Tibial artery (tissue), 4 donors: ENCODE data around the gene CABLES1.
"Not testable (repeated sequence)": the region's sequence is repeated elsewhere in the genome, so short reads cannot be mapped to it uniquely, and the experiment has no call there.

ENCODE experiments used
- DNase-seq, 2 donors: peaks; one replicate each; pipeline ENCODE4 v3.0.0-alpha.2; 2019
- H3K27ac ChIP-seq, 2 donors: fragments of 200-600 bp; sonication (generic) in 1 of 2; 1 replicate in 1 of 2; 2 replicates in 1 of 2; pipeline ENCODE4 v1.5.1; 2018 to 2019; ENCODE audit warnings: mild to moderate bottlenecking in 1 of 2
- H3K27me3 ChIP-seq, 2 donors: fragments of 200-600 bp; sonication (generic) in 1 of 2; one replicate each; pipeline versions ENCODE4 v1.5.1 to v1.6.0; 2016 to 2019
- H3K36me3 ChIP-seq, 3 donors: fragments of 200-600 bp; sonication (generic) in 2 of 3; one replicate each; pipeline ENCODE4 v1.5.1; 2016 to 2019; ENCODE audit warnings: mild to moderate bottlenecking in 2 of 3
- H3K4me1 ChIP-seq, 4 donors: fragments of 200-600 bp; sonication (generic) in 2 of 4; 1 replicate in 3 of 4; 2 replicates in 1 of 4; pipeline ENCODE4 v1.5.1; 2016 to 2019
- H3K4me3 ChIP-seq, 2 donors: fragments of 200-600 bp; sonication (generic) in 1 of 2; 1 replicate in 1 of 2; 2 replicates in 1 of 2; pipeline ENCODE4 v1.5.1; 2018 to 2019; ENCODE audit warnings: mild to moderate bottlenecking in 2 of 2
- H3K9me3 ChIP-seq, 3 donors: fragments of 200-600 bp; sonication (generic) in 1 of 3; one replicate each; pipeline ENCODE4 v1.5.1; 2016 to 2019
- intact Hi-C: fragments of 100-400 bp; cut with DNase I; formaldehyde crosslinking; loops from one replicate; pipeline ENCODE4 v1.15.0; 2023; ENCODE audit warnings: low total_unique reads
- TF ChIP-seq, protein P1 (sequence below), 2 experiments: fragments of 200-600 bp in 1 of 2; fragments of 450-650 bp in 1 of 2; IDR thresholded peaks; one replicate each; pipeline ENCODE4 v1.5.1; 2017 to 2019; ENCODE audit warnings: antibody characterized with exemption in 2 of 2, mild to moderate bottlenecking in 1 of 2, moderate library complexity in 1 of 2

Gene CABLES1

DNA sequence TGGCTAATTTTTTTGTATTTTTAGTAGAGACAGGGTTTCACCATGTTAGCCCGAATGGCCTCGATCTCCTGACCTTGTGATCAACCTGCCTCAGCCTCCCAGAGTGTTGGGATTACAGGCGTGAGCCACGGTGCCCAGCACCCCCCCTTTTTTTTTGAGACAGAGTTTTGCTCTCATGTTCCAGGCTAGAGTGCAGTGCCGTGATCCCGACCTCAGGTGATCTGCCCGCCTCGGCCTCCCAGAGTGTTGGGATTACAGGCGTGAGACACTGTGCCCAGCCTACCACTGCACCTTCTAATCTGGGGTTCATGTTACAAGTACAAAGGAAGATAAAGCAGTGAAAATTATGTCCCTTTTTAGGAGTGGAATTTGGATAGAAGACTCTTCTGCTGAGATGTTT is 41.5 kb upstream of the CABLES1 start:
- intact Hi-C loops, result no loop called here
- Histone ChIP-seq H3K27me3 (peaks cover 0 to 21% of the 10 kb centered on the region in 2 donors), H3K27ac (no peak overlapping the region), H3K36me3 (no peaks in the 10 kb centered on the region), H3K4me1 (no peaks in the 10 kb centered on the region), H3K4me3 (no peak overlapping the region), H3K9me3 (no peaks in the 10 kb centered on the region)
- DNase-seq, result no peak
- TF ChIP-seq, protein P1, sequence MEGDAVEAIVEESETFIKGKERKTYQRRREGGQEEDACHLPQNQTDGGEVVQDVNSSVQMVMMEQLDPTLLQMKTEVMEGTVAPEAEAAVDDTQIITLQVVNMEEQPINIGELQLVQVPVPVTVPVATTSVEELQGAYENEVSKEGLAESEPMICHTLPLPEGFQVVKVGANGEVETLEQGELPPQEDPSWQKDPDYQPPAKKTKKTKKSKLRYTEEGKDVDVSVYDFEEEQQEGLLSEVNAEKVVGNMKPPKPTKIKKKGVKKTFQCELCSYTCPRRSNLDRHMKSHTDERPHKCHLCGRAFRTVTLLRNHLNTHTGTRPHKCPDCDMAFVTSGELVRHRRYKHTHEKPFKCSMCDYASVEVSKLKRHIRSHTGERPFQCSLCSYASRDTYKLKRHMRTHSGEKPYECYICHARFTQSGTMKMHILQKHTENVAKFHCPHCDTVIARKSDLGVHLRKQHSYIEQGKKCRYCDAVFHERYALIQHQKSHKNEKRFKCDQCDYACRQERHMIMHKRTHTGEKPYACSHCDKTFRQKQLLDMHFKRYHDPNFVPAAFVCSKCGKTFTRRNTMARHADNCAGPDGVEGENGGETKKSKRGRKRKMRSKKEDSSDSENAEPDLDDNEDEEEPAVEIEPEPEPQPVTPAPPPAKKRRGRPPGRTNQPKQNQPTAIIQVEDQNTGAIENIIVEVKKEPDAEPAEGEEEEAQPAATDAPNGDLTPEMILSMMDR (IDR thresholded peaks at IDR 0.05), result no peak

- Histone ChIP-seq H3K4me3 (no peak overlapping the region), H3K36me3 (no peaks in the 10 kb centered on the region), H3K27me3 (peaks cover 0 to 21% of the 10 kb centered on the region in 2 donors), H3K4me1 (no peaks in the 10 kb centered on the region), H3K9me3 (no peaks in the 10 kb centered on the region), H3K27ac (no peak overlapping the region)
- intact Hi-C loops, result no loop called here
- TF ChIP-seq, protein P1 (IDR thresholded peaks at IDR 0.05), result no peak
- DNase-seq, result no peak
These were observed 40.7 kb upstream of the CABLES1 start for GRCh38 chr18:23094411-23095190.

- no peaks in the 10 kb centered on the region for H3K9me3 ChIP-seq
- intact Hi-C loops, result no loop called here
- H3K27ac ChIP-seq, result no peak overlapping the region
- DNase-seq, result no peak
- TF ChIP-seq, protein P1 (IDR thresholded peaks at IDR 0.05), result no peak
- H3K36me3 ChIP-seq, result no peaks in the 10 kb centered on the region
- H3K4me1 ChIP-seq, result no peaks in the 10 kb centered on the region
- no peak overlapping the region for H3K4me3 ChIP-seq
- H3K27me3 ChIP-seq, result peaks cover 0 to 21% of the 10 kb centered on the region in 2 donors
These were observed 39.8 kb upstream of the CABLES1 start for GRCh38 chr18:23095463-23095862.

- H3K36me3 ChIP-seq, intact Hi-C loops, DNase-seq, H3K9me3 ChIP-seq, H3K4me1 ChIP-seq, H3K27ac ChIP-seq, H3K4me3 ChIP-seq: not testable (repeated sequence)
- peaks cover 0 to 21% of the 10 kb centered on the region in 2 donors for H3K27me3 ChIP-seq
These were observed 38.3 kb upstream of the CABLES1 start for GRCh38 chr18:23097016-23097415.

DNA sequence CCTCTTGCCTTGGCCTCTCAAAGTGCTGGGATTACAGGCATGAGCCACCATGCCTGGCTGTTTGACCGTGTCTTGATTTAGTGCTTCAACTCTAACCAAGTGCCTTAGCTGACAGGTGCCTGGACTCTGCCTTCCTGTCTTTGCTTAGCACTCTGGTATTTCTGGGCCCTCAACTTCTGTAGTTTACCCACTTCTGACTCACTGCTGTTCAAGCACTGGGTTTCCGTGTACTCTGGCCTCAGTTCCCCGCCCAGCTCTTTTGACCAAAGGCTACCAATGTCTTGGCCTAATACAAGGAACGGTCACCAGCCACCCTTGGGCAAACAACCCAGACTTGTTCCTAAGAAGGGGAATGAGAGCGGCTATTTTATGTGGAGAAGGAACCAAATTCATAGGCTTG is 35.7 kb upstream of the CABLES1 start:
- peaks cover 0 to 17% of the 10 kb centered on the region in 2 donors for H3K27me3 ChIP-seq
- intact Hi-C loops, result no loop called here
- H3K27ac ChIP-seq, result no peak overlapping the region
- TF ChIP-seq, protein P1 (IDR thresholded peaks at IDR 0.05), result no peak
- H3K36me3 ChIP-seq, result no peaks in the 10 kb centered on the region
- H3K9me3 ChIP-seq, result no peaks in the 10 kb centered on the region
- no peak for DNase-seq
- no peaks in the 10 kb centered on the region for H3K4me1 ChIP-seq
- H3K4me3 ChIP-seq, result no peak overlapping the region

DNA sequence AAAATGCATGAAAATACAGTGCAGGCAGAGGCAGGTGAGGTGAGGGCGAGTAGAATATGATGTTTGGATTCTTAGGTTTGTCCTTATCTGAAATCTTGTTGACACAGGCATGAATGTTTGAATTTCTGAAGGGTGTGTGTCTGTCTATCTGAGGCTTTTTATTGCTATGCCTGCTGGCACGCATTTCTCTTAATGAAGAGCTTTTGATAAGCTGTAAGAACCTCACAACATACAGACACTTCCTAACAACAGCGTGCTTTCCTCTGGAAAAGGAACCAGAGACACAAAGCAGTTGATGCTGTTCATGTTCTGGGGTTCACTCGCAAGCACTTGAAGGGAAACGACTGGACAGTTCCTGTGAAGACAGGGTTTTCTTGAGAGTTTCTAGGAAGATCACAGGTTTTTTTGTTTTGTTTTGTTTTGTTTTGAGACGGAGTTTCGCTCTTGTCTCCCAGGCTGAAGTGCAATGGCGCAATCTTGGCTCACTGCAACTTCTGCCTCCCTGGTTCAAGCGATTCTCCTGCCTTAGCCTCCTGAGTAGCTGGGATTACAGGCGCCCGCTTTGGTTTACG is 33.3 kb upstream of the CABLES1 start:
- intact Hi-C loops, result no loop called here
- peaks cover 0 to 14% (median 10%) of the 10 kb centered on the region in 4 donors for H3K4me1 ChIP-seq
- no peak overlapping the region for H3K4me3 ChIP-seq
- no peak overlapping the region for H3K27ac ChIP-seq
- DNase-seq, result no peak
- no peaks in the 10 kb centered on the region for H3K9me3 ChIP-seq
- no peaks in the 10 kb centered on the region for H3K27me3 ChIP-seq
- H3K36me3 ChIP-seq, result no peaks in the 10 kb centered on the region
- TF ChIP-seq, protein P1 (IDR thresholded peaks at IDR 0.05), result no peak
